Mesenchymal stem cell (in vitro differentiated cells and primary cell): ENCODE data around the gene RIMS3.

Experiments
- DNase-seq: peaks from one replicate; pipeline ENCODE4 v3.0.0-alpha.2; 2013
- H2AFZ ChIP-seq: one replicate; pipeline ENCODE4 v1.6.1; 2013; ENCODE audit warnings: low read depth, mild to moderate bottlenecking, control low read depth, inconsistent platforms, low read length, moderate library complexity
- H2AK5ac ChIP-seq: 2 replicates; pipeline ENCODE4 v1.6.1; 2013; ENCODE audit warnings: low read length, moderate library complexity, mild to moderate bottlenecking, inconsistent platforms; ENCODE audit not compliant: severe bottlenecking
- H2BK120ac ChIP-seq: one replicate; pipeline ENCODE4 v1.6.1; 2013; ENCODE audit warnings: low read depth, mild to moderate bottlenecking, inconsistent platforms, low read length, moderate library complexity
- H2BK12ac ChIP-seq, 2 experiments: one replicate each; pipeline ENCODE4 v1.6.1; 2013; ENCODE audit warnings: inconsistent platforms in 2 of 2, low read length in 2 of 2, mild to moderate bottlenecking in 2 of 2, moderate library complexity in 2 of 2, control low read depth in 1 of 2
- H2BK15ac ChIP-seq: one replicate; pipeline ENCODE4 v1.6.1; 2013; ENCODE audit warnings: mild to moderate bottlenecking, low read depth, inconsistent platforms; ENCODE audit not compliant: poor library complexity, severe bottlenecking
- H2BK5ac ChIP-seq: 2 replicates; pipeline ENCODE4 v1.6.1; 2013; ENCODE audit warnings: low read depth, mild to moderate bottlenecking, low read length, control low read depth, inconsistent platforms; ENCODE audit not compliant: poor library complexity, severe bottlenecking
- H3K14ac ChIP-seq, 2 experiments: one replicate each; pipeline ENCODE4 v1.6.1; 2013; ENCODE audit warnings: inconsistent platforms in 2 of 2, low read length in 2 of 2, control low read depth in 1 of 2, mild to moderate bottlenecking in 1 of 2, moderate library complexity in 1 of 2
- H3K18ac ChIP-seq, 2 experiments: one replicate each; pipeline ENCODE4 v1.6.1; 2013; ENCODE audit warnings: inconsistent platforms in 2 of 2, low read length in 2 of 2, control low read depth in 1 of 2, low read depth in 1 of 2, mild to moderate bottlenecking in 1 of 2
- H3K23ac ChIP-seq, 2 experiments: one replicate each; pipeline ENCODE4 v1.6.1; 2013; ENCODE audit warnings: inconsistent platforms in 2 of 2, low read length in 2 of 2, mild to moderate bottlenecking in 2 of 2, moderate library complexity in 2 of 2, control low read depth in 1 of 2
- H3K27ac ChIP-seq: 2 replicates; pipeline ENCODE4 v1.5.1; 2013; ENCODE audit warnings: mild to moderate bottlenecking, moderate library complexity, low read length, control low read depth, inconsistent platforms; ENCODE audit not compliant: poor library complexity, severe bottlenecking
- H3K27me3 ChIP-seq, 2 experiments: 2 replicates each; pipeline versions ENCODE4 v1.6.1 to v1.7.0; 2013; ENCODE audit warnings: low read length in 2 of 2, mild to moderate bottlenecking in 2 of 2, moderate library complexity in 2 of 2, control low read depth in 1 of 2, inconsistent platforms in 1 of 2; ENCODE audit not compliant: control insufficient read depth in 1 of 2, insufficient read depth in 1 of 2
- H3K36me3 ChIP-seq, 2 experiments: 2 replicates each; pipeline versions ENCODE4 v1.6.1 to v1.7.0; 2013; ENCODE audit warnings: low read length in 2 of 2, control low read depth in 1 of 2, inconsistent platforms in 1 of 2, low read depth in 1 of 2, mild to moderate bottlenecking in 1 of 2; ENCODE audit not compliant: insufficient read depth in 2 of 2, control insufficient read depth in 1 of 2
- H3K4ac ChIP-seq, 2 experiments: one replicate each; pipeline ENCODE4 v1.6.1; 2013; ENCODE audit warnings: inconsistent platforms in 2 of 2, low read length in 2 of 2, mild to moderate bottlenecking in 2 of 2, moderate library complexity in 2 of 2, control low read depth in 1 of 2, low read depth in 1 of 2
- H3K4me1 ChIP-seq: 2 replicates; pipeline ENCODE4 v1.6.1; 2013; ENCODE audit warnings: low read depth, low read length, control low read depth; ENCODE audit not compliant: control insufficient read depth, insufficient read depth
- H3K4me2 ChIP-seq: 2 replicates; pipeline ENCODE4 v1.6.1; 2013; ENCODE audit warnings: low read length, mild to moderate bottlenecking, inconsistent platforms; ENCODE audit not compliant: poor library complexity, severe bottlenecking
- H3K4me3 ChIP-seq, 2 experiments: 2 replicates each; pipeline versions ENCODE4 v1.5.1 to v1.7.0; 2013; ENCODE audit warnings: low read length in 2 of 2, mild to moderate bottlenecking in 2 of 2, control low read depth in 1 of 2, low read depth in 1 of 2; ENCODE audit not compliant: insufficient read depth in 1 of 2
- H3K79me1 ChIP-seq: replicated peaks from 2 replicates; pipeline ENCODE4 v1.6.1; 2013; ENCODE audit warnings: mild to moderate bottlenecking, control low read depth, low read length, inconsistent platforms; ENCODE audit not compliant: poor library complexity, severe bottlenecking
- H3K9ac ChIP-seq: 2 replicates; pipeline ENCODE4 v1.7.0; 2013; ENCODE audit warnings: mild to moderate bottlenecking, low read length, moderate library complexity
- H3K9me3 ChIP-seq: 2 replicates; pipeline ENCODE4 v1.7.0; 2013; ENCODE audit warnings: mild to moderate bottlenecking, low read length; ENCODE audit not compliant: control insufficient read depth
- H4K8ac ChIP-seq: one replicate; pipeline ENCODE4 v1.6.1; 2013; ENCODE audit warnings: inconsistent platforms, mild to moderate bottlenecking, low read length, moderate library complexity
- H4K91ac ChIP-seq: one replicate; pipeline ENCODE4 v1.6.1; 2013; ENCODE audit warnings: mild to moderate bottlenecking, low read length, inconsistent platforms
- WGBS: methylation state at CpG from one replicate; pipeline ENCODE4 v1.1.7; 2013; ENCODE audit warnings: mixed read lengths; 5-methylcytosine and 5-hydroxymethylcytosine counted together

RIMS3 gene

GRCh38 chr1:40692429-40692895 lies 27.0 kb upstream of the RIMS3 start:
- peak overlapping the region; percentile 89 for H4K8ac ChIP-seq
- no peak overlapping the region for H2BK15ac ChIP-seq
- no peak overlapping the region for H4K91ac ChIP-seq
- H3K9me3 ChIP-seq = no peaks in the 10 kb centered on the region
- H2AFZ ChIP-seq = peak overlapping the region; percentile 46
- H3K14ac ChIP-seq = peak overlapping the region in 1 of 2 experiments; percentile 79
- peak overlapping the region; percentile 88 to 92 for H3K4me3 ChIP-seq
- no peaks in the 10 kb centered on the region for H3K27me3 ChIP-seq
- DNase-seq = peak; percentile 60
- peak overlapping the region in 1 of 2 experiments; percentile 46 for H3K23ac ChIP-seq
- 6% methylated on average over 9 of the region's 9 CpGs for WGBS
- H3K4me1 ChIP-seq = peaks cover 1% of the 10 kb centered on the region
- peak overlapping the region in 1 of 2 experiments; percentile 74 for H3K4ac ChIP-seq
- H2BK5ac ChIP-seq = no peak overlapping the region
- no peaks in the 10 kb centered on the region for H3K36me3 ChIP-seq
- H3K79me1 ChIP-seq = peaks cover 7% of the 10 kb centered on the region
- H3K4me2 ChIP-seq = peak overlapping the region; percentile 75
- H2BK12ac ChIP-seq = no peak overlapping the region
- peak overlapping the region; percentile 98 for H3K9ac ChIP-seq
- peak overlapping the region; percentile 70 for H3K27ac ChIP-seq
- peak overlapping the region; percentile 47 for H2AK5ac ChIP-seq
- H3K18ac ChIP-seq = peak overlapping the region; percentile 53 to 93
- no peak overlapping the region for H2BK120ac ChIP-seq

GRCh38 chr1:40691538-40692428 lies 26.3 kb upstream of the RIMS3 start, which contains the start of gene NFYC:
Gene NFYC, plus strand, starts transcription at chr1:40691704. Its CDS starts 47,140 bp downstream, at chr1:40738844.
- peak within 1 kb of the TSS; percentile 79 to 97 for H3K4ac ChIP-seq
- H3K4me2 ChIP-seq = peak within 1 kb of the TSS; percentile 75
- peak within 1 kb of the TSS in 1 of 2 experiments; percentile 79 for H3K14ac ChIP-seq
- peak within 1 kb of the TSS; percentile 88 to 92 for H3K4me3 ChIP-seq
- peak within 1 kb of the TSS; percentile 39 for H2BK15ac ChIP-seq
- H3K9ac ChIP-seq = peak within 1 kb of the TSS; percentile 98
- H2BK120ac ChIP-seq = peak within 1 kb of the TSS; percentile 23
- no peak within 1 kb of the TSS for H2BK12ac ChIP-seq
- H3K79me1 ChIP-seq = peaks cover 5% of the 10 kb centered on the region
- peak within 1 kb of the TSS; percentile 90 for H4K91ac ChIP-seq
- peak within 1 kb of the TSS; percentile 93 for H2BK5ac ChIP-seq
- H3K18ac ChIP-seq = peak within 1 kb of the TSS; percentile 94 to 99
- peak within 1 kb of the TSS; percentile 93 for H3K27ac ChIP-seq
- peak within 1 kb of the TSS in 1 of 2 experiments; percentile 46 for H3K23ac ChIP-seq
- no peaks in the 10 kb centered on the region for H3K9me3 ChIP-seq
- H2AFZ ChIP-seq = peak within 1 kb of the TSS; percentile 56
- H2AK5ac ChIP-seq = peak within 1 kb of the TSS; percentile 47
- H3K4me1 ChIP-seq = peaks cover 1% of the 10 kb centered on the region
- peak; percentile 99 for DNase-seq
- under 1% methylated on average over 56 of the region's 84 CpGs for WGBS
- H3K36me3 ChIP-seq = peaks cover 0 to 4% of the 10 kb centered on the region in 2 experiments
- H4K8ac ChIP-seq = peak within 1 kb of the TSS; percentile 100
- no peaks in the 10 kb centered on the region for H3K27me3 ChIP-seq

- peak overlapping the region; percentile 98 for H3K9ac ChIP-seq
- H2BK12ac ChIP-seq = no peak overlapping the region
- no peak for DNase-seq
- no peaks in the 10 kb centered on the region for H3K9me3 ChIP-seq
- peaks cover 2% of the 10 kb centered on the region for H3K79me1 ChIP-seq
- H3K14ac ChIP-seq = no peak overlapping the region
- H2BK15ac ChIP-seq = no peak overlapping the region
- 24% methylated on average over 14 of the region's 18 CpGs for WGBS
- peak overlapping the region; percentile 41 for H3K27ac ChIP-seq
- no peak overlapping the region for H4K91ac ChIP-seq
- peak overlapping the region; percentile 47 for H3K4me2 ChIP-seq
- peaks cover 1% of the 10 kb centered on the region for H3K4me1 ChIP-seq
- H3K18ac ChIP-seq = peak overlapping the region; percentile 34 to 42
- no peak overlapping the region for H2BK5ac ChIP-seq
- no peak overlapping the region for H2AFZ ChIP-seq
- peak overlapping the region; percentile 88 to 92 for H3K4me3 ChIP-seq
- no peak overlapping the region for H2BK120ac ChIP-seq
- no peak overlapping the region for H4K8ac ChIP-seq
- no peak overlapping the region for H3K23ac ChIP-seq
- H2AK5ac ChIP-seq = no peak overlapping the region
- H3K36me3 ChIP-seq = peaks cover under 1 to 7% of the 10 kb centered on the region in 2 experiments
- H3K4ac ChIP-seq = no peak overlapping the region
- H3K27me3 ChIP-seq = no peaks in the 10 kb centered on the region
Observed at GRCh38 chr1:40690771-40691537, 25.5 kb upstream of the RIMS3 start.
